Right lobe of liver (tissue), 6 donors: ENCODE results near the gene EIF4EBP3. TPM values are rescaled to one million over a fixed set of nuclear protein-coding genes. Genes with fewer than 3 reads are reported as not detected.

Experiments used
- ATAC-seq, 4 donors: fragments of 200-7000 bp; cut with Tn5 transposase; one replicate each; pipeline ENCODE4 v1.9.1; 2020; ENCODE audit warnings: mild to moderate bottlenecking in 4 of 4, moderate library complexity in 4 of 4
- DNase-seq, 3 donors: peaks; one replicate each; pipeline ENCODE4 v3.0.0-alpha.2; 2020
- H3K27ac ChIP-seq, 3 donors: fragments of 200-600 bp; one replicate each; pipeline ENCODE4 v1.8.0; 2022
- H3K27me3 ChIP-seq, 2 donors: fragments of 200-600 bp; one replicate each; pipeline ENCODE4 v1.8.0; 2022
- H3K36me3 ChIP-seq, 4 donors: fragments of 200-600 bp; sonication (generic) in 1 of 4; one replicate each; pipeline versions ENCODE4 v1.5.1 to v1.8.0; 2017 to 2022; ENCODE audit warnings: control low read depth in 1 of 4
- H3K4me1 ChIP-seq, 4 donors: fragments of 200-600 bp; sonication (generic) in 1 of 4; one replicate each; pipeline versions ENCODE4 v1.5.1 to v1.8.0; 2017 to 2022; ENCODE audit warnings: control low read depth in 1 of 4
- H3K4me3 ChIP-seq, 3 donors: fragments of 200-600 bp; one replicate each; pipeline ENCODE4 v1.8.0; 2022
- H3K9me3 ChIP-seq, 4 donors: fragments of 200-600 bp; sonication (generic) in 1 of 4; one replicate each; pipeline versions ENCODE4 v1.5.1 to v1.8.0; 2017 to 2022; ENCODE audit warnings: control low read depth in 1 of 4
- POLR2A ChIP-seq: fragments of 450-650 bp; IDR thresholded peaks from one replicate; pipeline ENCODE4 v1.6.1; 2017; ENCODE audit warnings: antibody characterized with exemption, mild to moderate bottlenecking
- WGBS: methylation state at CpG from one replicate; pipeline ENCODE4 v1.1.6; 2018; ENCODE audit warnings: low coverage, low lambda C conversion rate; ENCODE audit not compliant: insufficient coverage; ENCODE audit errors: missing lambda C conversion rate; 5-methylcytosine and 5-hydroxymethylcytosine counted together
- intact Hi-C, 2 donors: fragments of 100-400 bp; cut with DNase I; formaldehyde crosslinking; loops; one replicate each; pipeline versions ENCODE4 v1.11.2 to v1.14.1; 2022
- total RNA-seq, 6 experiments: library from RNA; depleted of rRNA in 2 of 6; stranded (reverse); fragments of >200 nt in 2 of 6; fragmentation: NEBNext Ultra II Directional in 3 of 6; extraction: Animal tissue kit (Norgen Biotek cat#: 25700) in 3 of 6; gene quantifications; one replicate each; pipeline versions ENCODE4 v1.1.0 to v1.2.4, GENCODE V29; 2016 to 2023
- TF ChIP-seq, protein P1 (sequence below), 4 donors: fragments of 200-600 bp in 3 of 4; fragments of 450-650 bp in 1 of 4; IDR thresholded peaks; one replicate each; pipeline versions ENCODE4 v1.5.1 to v1.8.0; 2016 to 2022; ENCODE audit warnings: antibody characterized with exemption in 4 of 4, mild to moderate bottlenecking in 2 of 4
- donor health status: DM: no; HTN: yes; CAD: no.
- donor health status: DM: no; HTN: no; CAD: no.
- donor health status: DM: no; HTN: no; CAD: no.
- donor health status: DM: no; HTN: yes; CAD: no.
- donor health status: DM: no; HTN: yes; CAD: no.

The EIF4EBP3 gene
- total RNA-seq, 6 experiments from 2014 or later: 10.7 to 19.5 (median 13.6) TPM

DNA sequence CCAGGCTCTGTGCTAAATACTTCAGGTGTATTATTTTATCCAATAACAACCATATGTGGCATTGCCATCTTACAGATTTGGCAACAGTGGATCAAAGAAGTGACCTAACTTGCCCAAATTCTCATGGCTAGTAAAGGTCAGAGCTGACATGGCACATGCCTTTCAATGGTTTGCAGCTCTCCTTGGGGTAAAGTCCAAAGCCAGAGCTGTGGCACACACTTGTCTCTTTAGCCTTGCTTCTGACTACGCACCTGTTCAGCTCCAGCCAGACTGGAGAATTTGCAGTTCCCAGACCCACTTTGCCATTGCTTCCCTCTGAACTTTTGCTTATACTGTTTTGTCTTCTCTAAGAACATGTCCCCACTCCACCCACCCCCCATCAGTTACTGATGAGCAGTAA is 23.0 kb downstream of the EIF4EBP3 start:
- Histone ChIP-seq H3K4me3 (no peak overlapping the region), H3K36me3 (peaks cover 0 to 15% (median 7%) of the 10 kb centered on the region in 4 donors), H3K9me3 (no peaks in the 10 kb centered on the region), H3K4me1 (peaks cover 0 to 67% (median 27%) of the 10 kb centered on the region in 4 donors), H3K27ac (peak overlapping the region in 2 of 3 donors; percentile 21 to 90), H3K27me3 (no peaks in the 10 kb centered on the region)
- TF ChIP-seq, protein P1, sequence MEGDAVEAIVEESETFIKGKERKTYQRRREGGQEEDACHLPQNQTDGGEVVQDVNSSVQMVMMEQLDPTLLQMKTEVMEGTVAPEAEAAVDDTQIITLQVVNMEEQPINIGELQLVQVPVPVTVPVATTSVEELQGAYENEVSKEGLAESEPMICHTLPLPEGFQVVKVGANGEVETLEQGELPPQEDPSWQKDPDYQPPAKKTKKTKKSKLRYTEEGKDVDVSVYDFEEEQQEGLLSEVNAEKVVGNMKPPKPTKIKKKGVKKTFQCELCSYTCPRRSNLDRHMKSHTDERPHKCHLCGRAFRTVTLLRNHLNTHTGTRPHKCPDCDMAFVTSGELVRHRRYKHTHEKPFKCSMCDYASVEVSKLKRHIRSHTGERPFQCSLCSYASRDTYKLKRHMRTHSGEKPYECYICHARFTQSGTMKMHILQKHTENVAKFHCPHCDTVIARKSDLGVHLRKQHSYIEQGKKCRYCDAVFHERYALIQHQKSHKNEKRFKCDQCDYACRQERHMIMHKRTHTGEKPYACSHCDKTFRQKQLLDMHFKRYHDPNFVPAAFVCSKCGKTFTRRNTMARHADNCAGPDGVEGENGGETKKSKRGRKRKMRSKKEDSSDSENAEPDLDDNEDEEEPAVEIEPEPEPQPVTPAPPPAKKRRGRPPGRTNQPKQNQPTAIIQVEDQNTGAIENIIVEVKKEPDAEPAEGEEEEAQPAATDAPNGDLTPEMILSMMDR (IDR thresholded peaks at IDR 0.05): no peak
- no peak for TF ChIP-seq POLR2A
- intact Hi-C loops: no loop called here
- ATAC-seq: peak in 1 of 4 donors; percentile 7
- DNase-seq: peak in 1 of 3 donors; percentile 41
- 63% methylated on average over 1 of the region's 1 CpG for whole genome bisulfite sequencing

DNA sequence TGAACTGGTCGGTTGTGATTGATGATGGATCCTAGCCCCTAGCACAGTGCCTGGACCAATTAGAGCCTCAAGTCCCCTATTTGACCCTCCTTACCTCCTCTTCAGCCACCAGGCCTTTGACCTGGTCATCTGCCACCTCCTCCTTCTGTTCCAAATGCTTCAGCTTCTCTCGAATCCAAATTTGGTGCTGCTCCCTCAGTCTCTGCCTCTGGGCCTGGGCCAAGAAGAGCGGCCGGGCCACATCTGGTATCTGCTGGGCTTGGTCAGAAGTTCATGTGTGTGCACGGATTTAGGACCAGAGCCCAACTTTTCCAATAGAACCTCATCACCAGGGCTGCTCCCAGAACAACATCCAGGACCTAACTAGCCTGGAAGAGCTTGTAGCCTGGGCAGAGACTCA is 23.6 kb downstream of the EIF4EBP3 start:
- peaks cover 0 to 65% (median 25%) of the 10 kb centered on the region in 4 donors for H3K4me1 ChIP-seq
- 3% methylated on average over 4 of the region's 5 CpGs for WGBS
- no peak for TF ChIP-seq POLR2A
- TF ChIP-seq, protein P1 (IDR thresholded peaks at IDR 0.05): no peak
- peak overlapping the region in 2 of 3 donors; percentile 21 to 90 for H3K27ac ChIP-seq
- no peaks in the 10 kb centered on the region for H3K9me3 ChIP-seq
- no peaks in the 10 kb centered on the region for H3K27me3 ChIP-seq
- ATAC-seq (peak in 2 of 4 donors; percentile 3 to 44), DNase-seq (peak in 2 of 3 donors; percentile 73 to 82)
- H3K36me3 ChIP-seq: peaks cover 0 to 15% (median 7%) of the 10 kb centered on the region in 4 donors
- intact Hi-C loops: no loop called here
- no peak overlapping the region for H3K4me3 ChIP-seq

DNA sequence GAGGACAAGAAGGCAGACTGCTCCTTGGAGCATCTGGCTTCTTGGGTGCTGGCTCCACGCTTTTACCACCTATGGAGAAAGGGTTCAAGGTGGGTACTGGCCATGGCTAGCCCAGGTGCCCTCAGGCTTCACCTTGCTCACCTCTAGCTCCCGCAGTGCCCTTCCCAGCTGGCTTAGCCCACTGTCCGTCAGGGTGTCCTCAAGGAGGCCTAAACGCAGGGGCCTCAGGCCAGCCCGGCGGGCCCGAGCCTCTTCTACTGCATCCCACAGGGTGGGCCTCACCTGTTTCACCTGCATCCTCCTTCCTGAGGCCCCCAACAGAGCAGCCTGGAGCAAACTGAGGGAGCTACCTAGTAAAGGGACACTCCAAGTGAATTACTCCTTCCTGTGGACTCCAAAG is 26.2 kb downstream of the EIF4EBP3 start:
- Histone ChIP-seq H3K27ac (peak overlapping the region; percentile 30 to 90 (median 69)), H3K36me3 (no peaks in the 10 kb centered on the region), H3K4me3 (no peak overlapping the region), H3K9me3 (no peaks in the 10 kb centered on the region), H3K27me3 (no peaks in the 10 kb centered on the region), H3K4me1 (peaks cover 0 to 62% (median 23%) of the 10 kb centered on the region in 4 donors)
- intact Hi-C loops: no loop called here
- ATAC-seq (no peak), DNase-seq (peak in 1 of 3 donors; percentile 49)
- TF ChIP-seq POLR2A: no peak
- TF ChIP-seq, protein P1 (IDR thresholded peaks at IDR 0.05): no peak
- WGBS: 83% methylated on average over 1 of the region's 7 CpGs

DNA sequence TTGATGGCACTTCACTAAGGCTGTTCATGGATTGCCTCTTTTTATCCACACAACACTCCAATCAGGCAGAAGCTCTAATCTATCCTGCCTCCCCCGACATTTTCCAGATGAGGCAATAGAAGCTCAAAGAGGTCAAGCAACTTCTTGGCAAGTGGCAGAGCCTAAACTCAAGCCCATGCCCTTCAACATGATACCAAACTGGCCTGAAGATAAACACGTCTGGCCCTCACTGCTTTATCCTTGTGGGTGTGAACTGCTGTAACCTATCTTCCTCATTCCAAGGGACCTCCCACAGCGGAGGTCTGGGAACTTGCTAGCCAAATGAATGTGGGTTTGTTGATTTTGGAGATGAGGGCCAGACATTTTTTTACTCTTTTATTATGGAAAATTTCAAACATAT is 26.7 kb downstream of the EIF4EBP3 start:
- WGBS: 9% methylated on average over 3 of the region's 3 CpGs
- ATAC-seq (peak; percentile 78 to 82 (median 82)), DNase-seq (peak in 1 of 3 donors; percentile 77)
- Histone ChIP-seq H3K4me1 (peaks cover 0 to 62% (median 22%) of the 10 kb centered on the region in 4 donors), H3K4me3 (no peak overlapping the region), H3K9me3 (no peaks in the 10 kb centered on the region), H3K36me3 (no peaks in the 10 kb centered on the region), H3K27me3 (no peaks in the 10 kb centered on the region), H3K27ac (peak overlapping the region; percentile 30 to 90 (median 69))
- TF ChIP-seq POLR2A: no peak
- TF ChIP-seq, protein P1 (IDR thresholded peaks at IDR 0.05): no peak
- intact Hi-C loops: no loop called here
